GM06990 (cell line): ENCODE measurements around the gene ZCWPW1.
"Not testable (repeated sequence)": the region's sequence is repeated elsewhere in the genome, so short reads cannot be mapped to it uniquely, and the experiment has no call there.

Experiments
- DNase-seq: peaks from one replicate; pipeline ENCODE4 v3.0.0-alpha.2; 2011; ENCODE audit not compliant: insufficient read length; ENCODE audit errors: extremely low read depth
- H3K27me3 ChIP-seq: replicated peaks from 2 replicates; pipeline ENCODE4 v1.6.0; 2011; ENCODE audit warnings: low read length; ENCODE audit not compliant: control insufficient read depth, insufficient read depth
- H3K36me3 ChIP-seq: 2 replicates; pipeline ENCODE4 v1.5.1; 2011; ENCODE audit warnings: low read length; ENCODE audit not compliant: control insufficient read depth, insufficient read depth
- H3K4me3 ChIP-seq: replicated peaks from 2 replicates; pipeline ENCODE4 v1.5.1; 2011; ENCODE audit warnings: low read depth, mild to moderate bottlenecking, control low read depth, low read length
- CTCF ChIP-seq: IDR thresholded peaks from 2 replicates; pipeline ENCODE4 v1.5.1; 2011; ENCODE audit warnings: low read length, control low read depth, mild to moderate bottlenecking, inconsistent platforms; ENCODE audit not compliant: insufficient read depth, poor library complexity, severe bottlenecking

The ZCWPW1 gene

GRCh38 chr7:100387695-100388094 is 40.8 kb downstream of the ZCWPW1 start:
- no peak for TF ChIP-seq CTCF
- no peaks in the 10 kb centered on the region for H3K27me3 ChIP-seq
- no peak for DNase-seq
- H3K36me3 ChIP-seq: no peaks in the 10 kb centered on the region; the same call in 1 of the 2 replicates
- no peak overlapping the region for H3K4me3 ChIP-seq

GRCh38 chr7:100386940-100387339 is 41.6 kb downstream of the ZCWPW1 start:
- H3K36me3 ChIP-seq: no peaks in the 10 kb centered on the region; the same call in 1 of the 2 replicates
- H3K4me3 ChIP-seq: no peak overlapping the region
- H3K27me3 ChIP-seq: no peaks in the 10 kb centered on the region
- TF ChIP-seq CTCF: no peak
- DNase-seq: no peak

- no peak for TF ChIP-seq CTCF
- DNase-seq: no peak
- Histone ChIP-seq H3K27me3 (no peaks in the 10 kb centered on the region), H3K36me3 (no peaks in the 10 kb centered on the region), H3K4me3 (no peak overlapping the region)
Measured at GRCh38 chr7:100384628-100385294, 43.7 kb downstream of the ZCWPW1 start.

GRCh38 chr7:100382234-100382853 is 46.2 kb downstream of the ZCWPW1 start:
- H3K27me3 ChIP-seq, H3K4me3 ChIP-seq, H3K36me3 ChIP-seq, DNase-seq: not testable (repeated sequence)

- DNase-seq, H3K27me3 ChIP-seq, H3K4me3 ChIP-seq, H3K36me3 ChIP-seq: not testable (repeated sequence)
Measured at GRCh38 chr7:100381531-100382233, 46.8 kb downstream of the ZCWPW1 start.

GRCh38 chr7:100380196-100380595 is 48.3 kb downstream of the ZCWPW1 start:
- H3K4me3 ChIP-seq: no peak overlapping the region
- DNase-seq: no peak
- TF ChIP-seq CTCF: no peak
- H3K36me3 ChIP-seq: no peaks in the 10 kb centered on the region
- H3K27me3 ChIP-seq: no peaks in the 10 kb centered on the region
